GM12801 (cell line): Measurements from ENCODE around the gene SNRPB2.

ENCODE experiments used
- CTCF ChIP-seq: IDR thresholded peaks from one replicate; pipeline ENCODE4 v1.5.1; 2011; ENCODE audit warnings: control low read depth; ENCODE audit not compliant: insufficient read length; ENCODE audit errors: extremely low read depth

SNRPB2 gene

GRCh38 chr20:16771213-16771612 is 41.4 kb downstream of the SNRPB2 start:
- TF ChIP-seq CTCF, result no peak

GRCh38 chr20:16775961-16776360 is 46.1 kb downstream of the SNRPB2 start:
- no peak for TF ChIP-seq CTCF

- no peak for TF ChIP-seq CTCF
Observed at GRCh38 chr20:16777126-16777525, 47.3 kb downstream of the SNRPB2 start.

DNA sequence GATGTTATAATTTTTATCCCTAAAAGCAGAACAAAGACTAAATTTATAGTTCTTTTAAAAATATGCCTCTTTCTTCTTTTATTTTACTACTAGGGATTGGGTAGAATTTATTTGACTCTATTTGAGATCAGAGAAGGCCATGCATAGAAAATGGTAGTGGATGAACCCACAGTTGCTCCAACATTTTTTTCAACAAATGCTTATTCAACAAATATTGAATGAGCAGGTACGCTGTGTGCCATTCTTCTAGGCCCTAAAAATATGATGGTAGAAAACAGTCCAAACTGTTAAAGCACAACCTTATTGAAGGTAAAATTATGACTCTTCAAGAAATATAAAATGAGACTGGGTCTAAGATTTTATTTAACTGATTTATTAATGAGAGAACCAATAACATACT is 48.3 kb downstream of the SNRPB2 start:
- no peak for TF ChIP-seq CTCF

- TF ChIP-seq CTCF, result no peak
Observed at GRCh38 chr20:16781496-16781895, 51.7 kb downstream of the SNRPB2 start.

DNA sequence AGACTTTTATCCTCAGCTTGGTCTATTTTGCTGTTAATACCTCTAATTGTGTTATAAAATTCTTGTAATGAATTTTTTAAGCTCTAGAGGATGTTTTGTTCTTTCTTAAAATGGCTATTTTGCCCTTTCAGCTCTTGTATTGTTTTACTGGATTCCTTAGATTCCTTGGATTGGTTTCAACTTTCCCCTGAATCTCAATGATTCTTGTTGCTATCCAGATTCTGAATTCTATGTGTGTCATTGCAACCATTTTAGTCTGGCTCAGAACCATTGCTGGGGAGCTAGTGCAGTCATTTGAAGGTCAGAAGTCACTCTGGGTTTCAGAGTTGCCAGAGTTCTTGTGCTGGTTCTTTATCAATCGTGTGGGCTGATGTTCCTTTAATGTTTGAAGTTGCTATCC is 55.4 kb downstream of the SNRPB2 start:
- TF ChIP-seq CTCF, result no peak
